Measurements from ENCODE around the gene ARMC12. TPM values are rescaled to one million over a fixed set of nuclear protein-coding genes. Genes with fewer than 3 reads are reported as not detected.

The ARMC12 gene
- total RNA-seq, 1 experiment from 2014 or later: not detected

GRCh38 chr6:35790683-35791082, 53.9 kb downstream of the ARMC12 start:
- DNase-seq (ENCODE audit: low spot score): no peak
- in situ Hi-C loops (cut with HindIII; ENCODE audit: low sequenced_read_pairs): no loop called here

- DNase-seq (ENCODE audit: low spot score): no peak
- in situ Hi-C loops (cut with HindIII; ENCODE audit: low sequenced_read_pairs): loop anchor here (5.0 kb wide), 1 partner anchor 63 kb away; no protein-coding TSS in a partner anchor
These were observed 58.0 kb downstream of the ARMC12 start for GRCh38 chr6:35794536-35795452.

- in situ Hi-C loops (cut with HindIII; ENCODE audit: low sequenced_read_pairs): loop anchor here (5.0 kb wide), 1 partner anchor 62 kb away; no protein-coding TSS in a partner anchor
- no peak for DNase-seq (ENCODE audit: low spot score)
These were observed 58.7 kb downstream of the ARMC12 start for GRCh38 chr6:35795453-35796071.

GRCh38 chr6:35796236-35796635, 59.4 kb downstream of the ARMC12 start:
- in situ Hi-C loops (cut with HindIII; ENCODE audit: low sequenced_read_pairs): loop anchor here (5.0 kb wide), 1 partner anchor 61 kb away; no protein-coding TSS in a partner anchor
- DNase-seq (ENCODE audit: low spot score): no peak

- no peak for DNase-seq (ENCODE audit: low spot score)
- in situ Hi-C loops (cut with HindIII; ENCODE audit: low sequenced_read_pairs): loop anchor here (5.0 kb wide), 1 partner anchor 59 kb away; no protein-coding TSS in a partner anchor
These were observed 61.1 kb downstream of the ARMC12 start for GRCh38 chr6:35797837-35798526.

Other genes starting within 250 kb of the ARMC12 start
- gene TEAD3, start 240.0 kb upstream of the ARMC12 start, total RNA-seq (2014; rRNA removed; shearing (Covaris generic)): 15.6 and 19.4 TPM in 2 replicates
- not detected in 2 replicates for gene TULP1, start 224.1 kb upstream of the ARMC12 start, total RNA-seq (2014; rRNA removed; shearing (Covaris generic))
- gene FKBP5, start 48.1 kb upstream of the ARMC12 start, total RNA-seq (2014; rRNA removed; shearing (Covaris generic)): 29.4 and 33.5 TPM in 2 replicates
- not detected in 2 replicates for gene CLPSL2, start 39.6 kb downstream of the ARMC12 start, total RNA-seq (2014; rRNA removed; shearing (Covaris generic))
- gene CLPSL1, start 44.0 kb downstream of the ARMC12 start, total RNA-seq (2014; rRNA removed; shearing (Covaris generic)): not detected in 2 replicates
- not detected in 2 replicates for gene CLPS, start 60.3 kb downstream of the ARMC12 start, total RNA-seq (2014; rRNA removed; shearing (Covaris generic))
- not detected in 2 replicates for gene LHFPL5, start 68.3 kb downstream of the ARMC12 start, total RNA-seq (2014; rRNA removed; shearing (Covaris generic))
- gene SRPK1, start 184.1 kb downstream of the ARMC12 start, total RNA-seq (2014; rRNA removed; shearing (Covaris generic)): 28.9 and 39.9 TPM in 2 replicates

Data from G401 (cell line).